Amniotic epithelial cell (primary cell): Measurements from ENCODE around the gene H19.

Experiments
- DNase-seq: peaks from one replicate; pipeline ENCODE4 v3.0.0-alpha.2; 2010; ENCODE audit warnings: low read depth

H19 gene

GRCh38 chr11:1997755-1998154 lies at the start of gene H19:
H19 (minus strand) TSS chr11:1997842.
- no peak for DNase-seq

- DNase-seq, result no peak
Observed at GRCh38 chr11:2041963-2042362, 44.3 kb upstream of the H19 start.

- DNase-seq, result no peak
Observed at GRCh38 chr11:2041153-2041552, 43.5 kb upstream of the H19 start.

GRCh38 chr11:2039198-2039759 lies 41.6 kb upstream of the H19 start:
- no peak for DNase-seq

GRCh38 chr11:2036863-2037486 lies 39.3 kb upstream of the H19 start:
- DNase-seq, result no peak

- DNase-seq, result no peak
Observed at GRCh38 chr11:2035382-2035781, 37.7 kb upstream of the H19 start.

- no peak for DNase-seq
Observed at GRCh38 chr11:2031058-2031457, 33.4 kb upstream of the H19 start.

GRCh38 chr11:2027708-2028107 lies 30.1 kb upstream of the H19 start:
- DNase-seq, result no peak

- no peak for DNase-seq
Observed at GRCh38 chr11:2015025-2015424, 17.4 kb upstream of the H19 start.

- no peak for DNase-seq
Observed at GRCh38 chr11:2012440-2012839, 14.8 kb upstream of the H19 start.

- DNase-seq, result no peak
Observed at GRCh38 chr11:2004466-2004865, 6.8 kb upstream of the H19 start.

- DNase-seq, result no peak
Observed at GRCh38 chr11:2002807-2003206, 5.2 kb upstream of the H19 start.

- DNase-seq, result no peak
Observed at GRCh38 chr11:2002042-2002776, 4.6 kb upstream of the H19 start.

GRCh38 chr11:1998861-1999260 lies 1.2 kb upstream of the H19 start:
- no peak for DNase-seq

- DNase-seq, result no peak
Observed at GRCh38 chr11:1998290-1998689, 648 bp upstream of the H19 start.

GRCh38 chr11:1994121-1994520 lies 3.5 kb downstream of the H19 start:
- DNase-seq, result no peak

- no peak for DNase-seq
Observed at GRCh38 chr11:1992111-1992510, 5.5 kb downstream of the H19 start.

- DNase-seq, result no peak
Observed at GRCh38 chr11:1990872-1991578, 6.6 kb downstream of the H19 start.

- DNase-seq, result no peak
Observed at GRCh38 chr11:1989953-1990352, 7.7 kb downstream of the H19 start.

GRCh38 chr11:1988667-1989317 lies 8.8 kb downstream of the H19 start:
- peak; percentile 4 for DNase-seq

GRCh38 chr11:1988174-1988573 lies 9.5 kb downstream of the H19 start:
- no peak for DNase-seq

- DNase-seq, result no peak
Observed at GRCh38 chr11:1987024-1987423, 10.6 kb downstream of the H19 start.

- DNase-seq, result no peak
Observed at GRCh38 chr11:1983601-1983961, 14.1 kb downstream of the H19 start.
